Sigmoid colon (tissue), 3 donors: ENCODE data around the gene EPB41L4A.

Source experiments
- CTCF ChIP-seq, 4 experiments: fragments of 450-650 bp in 3 of 4; fragments of 200-600 bp in 1 of 4; IDR thresholded peaks; one replicate each; pipeline ENCODE4 v1.5.1; 2016 to 2019; ENCODE audit warnings: antibody characterized with exemption in 4 of 4, mild to moderate bottlenecking in 3 of 4, moderate library complexity in 2 of 4
- POLR2A ChIP-seq, 2 donors: fragments of 450-650 bp; IDR thresholded peaks; one replicate each; pipeline ENCODE4 v1.6.1; 2016; ENCODE audit warnings: antibody characterized with exemption in 2 of 2, mild to moderate bottlenecking in 2 of 2, moderate library complexity in 2 of 2

- TF ChIP-seq POLR2A (IDR thresholded peaks at IDR 0.05), result no peak
- TF ChIP-seq CTCF (IDR thresholded peaks at IDR 0.05), result no peak
Measured at GRCh38 chr5:112349371-112349770, 69.7 kb downstream of the EPB41L4A start.
